Brain pericyte (primary cell): ENCODE results near the gene STYK1.

ENCODE experiments used
- DNase-seq: peaks from one replicate; pipeline ENCODE4 v3.0.0-alpha.2; 2012; ENCODE audit warnings: low read depth, low spot score

STYK1 gene

GRCh38 chr12:10673659-10674384 lies at the start of gene STYK1:
Gene STYK1, minus strand, starts transcription at chr12:10674052. Its CDS starts 39,434 bp downstream, at chr12:10634618.
- peak; percentile 29 for DNase-seq

GRCh38 chr12:10722905-10723746 lies 49.3 kb upstream of the STYK1 start, which contains the start of gene YBX3:
Gene YBX3, minus strand, starts transcription at chr12:10723323. Its CDS starts 212 bp downstream, at chr12:10723111.
- DNase-seq = peak; percentile 37

- no peak for DNase-seq
Observed at GRCh38 chr12:10722502-10722904, 48.7 kb upstream of the STYK1 start.

GRCh38 chr12:10721651-10722501 lies 48.0 kb upstream of the STYK1 start:
- peak; percentile 99 for DNase-seq

- no peak for DNase-seq
Observed at GRCh38 chr12:10720974-10721650, 47.3 kb upstream of the STYK1 start.

- no peak for DNase-seq
Observed at GRCh38 chr12:10719482-10719881, 45.6 kb upstream of the STYK1 start.

GRCh38 chr12:10718279-10718821 lies 44.5 kb upstream of the STYK1 start:
- DNase-seq = peak; percentile 55

GRCh38 chr12:10717410-10717809 lies 43.6 kb upstream of the STYK1 start:
- DNase-seq = no peak

- DNase-seq = peak; percentile 47
Observed at GRCh38 chr12:10716704-10717315, 43.0 kb upstream of the STYK1 start.

GRCh38 chr12:10716277-10716676 lies 42.4 kb upstream of the STYK1 start:
- DNase-seq = no peak

GRCh38 chr12:10715491-10715890 lies 41.6 kb upstream of the STYK1 start:
- no peak for DNase-seq

GRCh38 chr12:10709808-10710207 lies 36.0 kb upstream of the STYK1 start:
- DNase-seq = no peak

- no peak for DNase-seq
Observed at GRCh38 chr12:10708862-10709261, 35.0 kb upstream of the STYK1 start.

- DNase-seq = no peak
Observed at GRCh38 chr12:10705655-10706054, 31.8 kb upstream of the STYK1 start.

GRCh38 chr12:10701843-10702242 lies 28.0 kb upstream of the STYK1 start:
- no peak for DNase-seq

GRCh38 chr12:10701131-10701681 lies 27.4 kb upstream of the STYK1 start:
- no peak for DNase-seq

- DNase-seq = no peak
Observed at GRCh38 chr12:10700581-10700980, 26.7 kb upstream of the STYK1 start.

GRCh38 chr12:10697862-10698261 lies 24.0 kb upstream of the STYK1 start:
- no peak for DNase-seq

GRCh38 chr12:10697156-10697555 lies 23.3 kb upstream of the STYK1 start:
- no peak for DNase-seq

- no peak for DNase-seq
Observed at GRCh38 chr12:10690906-10691305, 17.1 kb upstream of the STYK1 start.
